ENCODE results near the gene CCDC158.

- TF ChIP-seq, protein P1, sequence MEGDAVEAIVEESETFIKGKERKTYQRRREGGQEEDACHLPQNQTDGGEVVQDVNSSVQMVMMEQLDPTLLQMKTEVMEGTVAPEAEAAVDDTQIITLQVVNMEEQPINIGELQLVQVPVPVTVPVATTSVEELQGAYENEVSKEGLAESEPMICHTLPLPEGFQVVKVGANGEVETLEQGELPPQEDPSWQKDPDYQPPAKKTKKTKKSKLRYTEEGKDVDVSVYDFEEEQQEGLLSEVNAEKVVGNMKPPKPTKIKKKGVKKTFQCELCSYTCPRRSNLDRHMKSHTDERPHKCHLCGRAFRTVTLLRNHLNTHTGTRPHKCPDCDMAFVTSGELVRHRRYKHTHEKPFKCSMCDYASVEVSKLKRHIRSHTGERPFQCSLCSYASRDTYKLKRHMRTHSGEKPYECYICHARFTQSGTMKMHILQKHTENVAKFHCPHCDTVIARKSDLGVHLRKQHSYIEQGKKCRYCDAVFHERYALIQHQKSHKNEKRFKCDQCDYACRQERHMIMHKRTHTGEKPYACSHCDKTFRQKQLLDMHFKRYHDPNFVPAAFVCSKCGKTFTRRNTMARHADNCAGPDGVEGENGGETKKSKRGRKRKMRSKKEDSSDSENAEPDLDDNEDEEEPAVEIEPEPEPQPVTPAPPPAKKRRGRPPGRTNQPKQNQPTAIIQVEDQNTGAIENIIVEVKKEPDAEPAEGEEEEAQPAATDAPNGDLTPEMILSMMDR (conservative IDR thresholded peaks at IDR 0.05; ENCODE audit: low read depth, low read length), result no peak
- TF ChIP-seq ELK1 (IDR thresholded peaks at IDR 0.05; ENCODE audit: borderline replicate concordance, low read depth, low read length), result no peak
- TF ChIP-seq MAZ (IDR thresholded peaks at IDR 0.05; ENCODE audit: borderline replicate concordance, low read depth, low read length), result no peak
- TF ChIP-seq RFX5 (IDR thresholded peaks at IDR 0.05; ENCODE audit: low read depth, low read length), result no peak
- TF ChIP-seq POLR2A (IDR thresholded peaks at IDR 0.05; ENCODE audit: low read depth, low read length), result no peak
- no peak for TF ChIP-seq SMC3 (IDR thresholded peaks at IDR 0.05; ENCODE audit: low read depth, low read length)
- TF ChIP-seq RCOR1 (IDR thresholded peaks at IDR 0.05; ENCODE audit: insufficient replicate concordance, low read length), result no peak
- no peak for TF ChIP-seq NFE2L2 (IDR thresholded peaks at IDR 0.05; ENCODE audit: low read depth, low read length)
- TF ChIP-seq, protein P2, sequence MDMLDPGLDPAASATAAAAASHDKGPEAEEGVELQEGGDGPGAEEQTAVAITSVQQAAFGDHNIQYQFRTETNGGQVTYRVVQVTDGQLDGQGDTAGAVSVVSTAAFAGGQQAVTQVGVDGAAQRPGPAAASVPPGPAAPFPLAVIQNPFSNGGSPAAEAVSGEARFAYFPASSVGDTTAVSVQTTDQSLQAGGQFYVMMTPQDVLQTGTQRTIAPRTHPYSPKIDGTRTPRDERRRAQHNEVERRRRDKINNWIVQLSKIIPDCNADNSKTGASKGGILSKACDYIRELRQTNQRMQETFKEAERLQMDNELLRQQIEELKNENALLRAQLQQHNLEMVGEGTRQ (IDR thresholded peaks at IDR 0.05; ENCODE audit: low read depth, low read length), result no peak
Measured at GRCh38 chr4:76265631-76266218, 155.2 kb downstream of the CCDC158 start.
